Muscle layer of duodenum (tissue), 2 donors: ENCODE data around the gene GALNTL6.
A peak's percentile ranks its signal among the peaks of the same experiment; 100 is the strongest.
"Not testable (repeated sequence)": the region's sequence is repeated elsewhere in the genome, so short reads cannot be mapped to it uniquely, and the experiment has no call there.

ENCODE experiments used
- H3K27ac ChIP-seq: one replicate; pipeline ENCODE4 v1.7.0; 2013; ENCODE audit warnings: mild to moderate bottlenecking, low read length
- H3K27me3 ChIP-seq: one replicate; pipeline ENCODE4 v1.7.0; 2013; ENCODE audit warnings: low read depth, mild to moderate bottlenecking, control low read depth, low read length
- H3K36me3 ChIP-seq, 2 donors: one replicate each; pipeline ENCODE4 v1.7.0; 2013; ENCODE audit warnings: low read length in 2 of 2, control low read depth in 1 of 2, mild to moderate bottlenecking in 1 of 2; ENCODE audit not compliant: insufficient read depth in 2 of 2, control insufficient read depth in 1 of 2
- H3K4me1 ChIP-seq, 2 donors: one replicate each; pipeline ENCODE4 v1.7.0; 2013; ENCODE audit warnings: low read length in 2 of 2, mild to moderate bottlenecking in 2 of 2, control low read depth in 1 of 2, moderate library complexity in 1 of 2; ENCODE audit not compliant: insufficient read depth in 2 of 2, control insufficient read depth in 1 of 2
- H3K4me3 ChIP-seq, 2 donors: one replicate each; pipeline ENCODE4 v1.7.0; 2013; ENCODE audit warnings: low read length in 2 of 2, low read depth in 1 of 2, mild to moderate bottlenecking in 1 of 2
- H3K9me3 ChIP-seq, 2 donors: one replicate each; pipeline ENCODE4 v1.7.0; 2013; ENCODE audit warnings: low read length in 2 of 2, control low read depth in 1 of 2, mild to moderate bottlenecking in 1 of 2; ENCODE audit not compliant: control insufficient read depth in 1 of 2
- donor health status: healthy.

Gene GALNTL6

DNA sequence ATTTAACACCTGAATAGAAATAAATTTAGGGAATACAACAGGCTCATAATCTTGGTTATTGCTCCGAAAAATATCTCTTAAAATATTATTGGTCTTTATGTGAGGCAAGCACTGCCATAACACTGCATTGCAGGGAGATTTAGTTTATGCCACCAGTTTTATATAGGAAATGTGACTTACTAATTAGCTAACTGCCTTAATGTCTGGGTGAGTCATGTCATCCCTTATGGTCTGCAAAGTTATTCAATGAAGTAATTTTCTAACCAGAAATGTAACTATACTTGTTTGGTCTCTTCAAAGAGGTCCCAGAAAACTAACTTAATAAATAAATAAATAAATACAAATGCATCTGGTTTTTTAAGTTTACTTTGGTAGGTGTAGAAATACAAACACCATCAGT is 597.2 kb downstream of the GALNTL6 start:
- Histone ChIP-seq H3K36me3 (no peaks in the 10 kb centered on the region), H3K4me3 (no peak overlapping the region), H3K27me3 (no peaks in the 10 kb centered on the region), H3K4me1 (no peaks in the 10 kb centered on the region), H3K27ac (no peak overlapping the region), H3K9me3 (no peaks in the 10 kb centered on the region)

DNA sequence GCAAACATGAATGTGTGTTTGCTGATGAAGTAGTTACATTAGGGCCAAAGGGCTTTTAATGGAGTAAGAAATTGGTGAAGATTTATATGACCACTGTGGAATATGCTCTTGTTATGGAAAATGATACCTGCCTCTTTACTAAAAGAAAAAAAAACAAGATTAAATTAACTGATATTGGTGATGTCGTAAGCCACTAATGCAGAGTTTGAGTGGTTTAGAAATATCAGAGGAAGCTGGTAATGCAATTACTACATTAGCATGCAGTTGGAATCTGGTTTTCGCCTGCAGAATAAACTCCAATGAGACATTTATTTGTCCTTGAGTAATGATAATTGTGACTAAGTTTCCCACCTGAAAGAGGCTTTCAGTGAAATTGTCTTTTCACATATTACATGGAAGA is 597.9 kb downstream of the GALNTL6 start:
- H3K9me3 ChIP-seq: no peaks in the 10 kb centered on the region
- no peak overlapping the region for H3K4me3 ChIP-seq
- H3K27ac ChIP-seq: no peak overlapping the region
- H3K4me1 ChIP-seq: no peaks in the 10 kb centered on the region
- no peaks in the 10 kb centered on the region for H3K27me3 ChIP-seq
- H3K36me3 ChIP-seq: no peaks in the 10 kb centered on the region

DNA sequence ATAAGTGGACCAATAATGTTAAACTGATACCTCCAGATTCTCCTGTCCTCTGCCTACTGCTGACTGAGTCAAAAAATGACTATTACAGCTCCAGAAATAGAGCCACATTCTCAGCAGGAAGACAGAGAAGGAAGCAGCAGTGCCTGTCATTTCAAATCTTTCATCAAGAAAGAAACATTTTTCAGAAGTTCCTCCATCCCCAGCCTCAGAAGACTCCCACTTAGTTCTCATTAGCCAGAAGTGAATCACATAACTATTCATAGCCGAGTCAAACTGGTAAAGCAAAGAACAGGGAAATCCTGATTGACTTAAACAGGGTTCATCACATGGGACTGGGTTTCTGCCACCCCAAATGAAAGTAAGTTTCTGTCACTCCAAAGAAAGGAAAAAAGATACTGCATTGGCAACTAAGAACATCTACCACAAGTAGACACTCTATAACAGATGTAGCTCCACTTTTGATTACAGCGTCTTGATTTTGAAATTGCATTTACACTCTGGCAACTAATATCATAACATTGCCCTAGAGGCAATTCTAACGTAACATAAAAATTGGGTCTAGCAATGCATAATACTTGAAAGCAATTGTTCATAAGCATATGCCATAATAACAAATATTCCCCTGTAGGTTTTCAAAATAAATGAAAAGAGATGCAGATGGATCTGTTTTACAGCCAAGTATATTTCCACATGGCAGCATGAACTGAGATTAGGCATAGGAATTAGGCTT is 599.8 kb downstream of the GALNTL6 start:
- Histone ChIP-seq H3K4me3 (no peak overlapping the region), H3K36me3 (no peaks in the 10 kb centered on the region), H3K27ac (no peak overlapping the region), H3K9me3 (no peaks in the 10 kb centered on the region), H3K4me1 (no peaks in the 10 kb centered on the region), H3K27me3 (no peaks in the 10 kb centered on the region)

DNA sequence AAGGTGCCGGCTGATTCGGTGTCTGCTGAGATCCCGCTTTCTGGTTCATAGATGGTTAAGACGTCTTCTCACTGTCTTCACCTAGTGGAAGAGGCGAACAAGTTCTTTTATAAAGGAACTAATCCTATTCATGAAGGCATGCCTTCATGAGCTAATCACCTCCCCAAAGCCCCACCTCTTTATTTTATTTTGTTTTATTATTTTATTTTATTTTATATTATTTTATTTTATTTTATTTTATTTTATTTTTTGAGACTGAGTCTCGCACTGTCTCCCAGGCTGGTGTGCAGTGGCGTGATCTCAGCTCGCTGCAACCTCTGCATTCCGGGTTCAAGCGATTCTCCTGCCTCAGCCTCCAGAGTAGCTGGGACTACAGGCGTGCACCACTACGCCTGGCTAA is 615.8 kb downstream of the GALNTL6 start:
- not testable (repeated sequence) for H3K4me3 ChIP-seq, H3K36me3 ChIP-seq, H3K9me3 ChIP-seq, H3K27me3 ChIP-seq, H3K4me1 ChIP-seq, H3K27ac ChIP-seq

DNA sequence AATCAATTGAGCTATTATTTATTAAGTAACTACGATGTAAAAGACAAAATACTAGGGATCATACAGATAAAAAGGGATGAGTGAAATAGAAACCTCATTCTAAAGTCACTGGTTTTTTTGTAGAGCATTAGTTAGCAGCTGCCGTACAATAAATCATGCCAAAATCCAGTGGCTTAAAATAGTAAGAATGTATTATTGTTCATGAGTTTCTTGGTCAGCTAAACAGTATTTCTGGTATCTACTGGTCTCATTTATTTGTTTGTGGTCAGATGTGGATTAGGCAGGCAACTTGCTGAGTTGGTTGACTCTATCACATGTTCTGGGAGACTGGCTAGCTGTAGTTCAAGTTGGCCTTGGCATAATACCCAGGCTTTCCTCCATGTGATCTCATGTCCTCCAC is 667.3 kb downstream of the GALNTL6 start:
- no peak overlapping the region for H3K4me3 ChIP-seq
- H3K27me3 ChIP-seq: no peaks in the 10 kb centered on the region
- H3K9me3 ChIP-seq: peaks cover 0 to 3% of the 10 kb centered on the region in 2 donors

DNA sequence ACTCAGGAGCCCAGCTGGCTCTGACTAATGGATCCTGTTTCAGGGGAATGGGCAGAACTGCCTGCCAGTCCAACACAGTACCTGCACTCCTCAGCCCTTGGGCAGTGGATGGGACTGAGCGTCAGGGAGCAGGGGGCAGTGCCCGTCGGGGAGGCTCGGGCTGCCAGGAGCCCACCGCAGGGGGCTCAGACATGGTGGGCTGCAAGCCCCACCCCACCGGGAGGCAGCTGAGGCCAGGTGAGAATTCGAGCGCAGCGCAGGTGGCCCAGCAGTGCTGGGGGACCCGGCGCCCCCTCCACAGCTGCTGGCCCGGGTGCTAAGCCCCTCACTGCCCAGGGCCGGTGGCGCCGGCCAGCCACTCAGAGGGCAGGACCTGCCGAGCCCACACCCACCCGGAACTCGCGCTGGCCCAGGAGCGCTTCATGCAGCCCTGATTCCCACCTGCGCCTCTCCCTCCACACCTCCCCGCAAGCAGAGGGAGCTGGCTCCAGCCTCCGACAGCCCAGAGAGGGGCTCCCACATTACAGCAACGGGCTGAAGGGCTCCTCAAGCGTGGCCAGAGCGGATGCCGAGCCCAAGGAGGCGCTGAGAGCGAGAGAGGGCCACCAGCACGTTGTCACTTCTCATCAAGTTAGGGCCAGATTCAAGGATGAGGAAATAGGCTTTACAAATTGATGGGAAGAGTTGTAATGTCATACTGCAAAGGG is 668.8 kb downstream of the GALNTL6 start:
- Histone ChIP-seq H3K4me1 (no peaks in the 10 kb centered on the region), H3K36me3 (no peaks in the 10 kb centered on the region), H3K9me3 (peaks cover 0 to 3% of the 10 kb centered on the region in 2 donors), H3K27me3 (no peaks in the 10 kb centered on the region), H3K4me3 (peak overlapping the region in 1 of 2 donors; percentile 8), H3K27ac (no peak overlapping the region)

More for the DNA sequence above, 667.3 kb downstream of the GALNTL6 start:
- Histone ChIP-seq H3K36me3 (no peaks in the 10 kb centered on the region), H3K4me1 (no peaks in the 10 kb centered on the region), H3K27ac (no peak overlapping the region)

DNA sequence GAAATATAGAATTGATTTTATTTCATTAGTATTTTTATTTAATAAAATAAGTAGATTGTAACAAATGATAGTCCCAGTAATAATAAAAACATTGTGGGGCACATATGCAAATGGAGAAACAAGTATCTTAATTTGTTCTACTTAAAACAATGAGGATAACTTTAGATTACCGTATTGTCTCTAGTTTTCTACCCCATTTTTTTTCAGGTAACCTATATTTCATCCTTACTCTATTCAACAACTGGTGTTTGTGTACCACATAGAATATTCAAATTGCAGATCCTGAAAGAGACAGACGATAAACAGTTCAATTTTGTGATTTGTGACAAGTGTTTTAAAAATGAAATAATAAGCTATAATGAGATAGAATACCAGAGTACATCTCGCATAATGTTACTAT is 671.8 kb downstream of the GALNTL6 start:
- H3K27ac ChIP-seq: no peak overlapping the region
- no peak overlapping the region for H3K4me3 ChIP-seq
- no peaks in the 10 kb centered on the region for H3K4me1 ChIP-seq
- H3K27me3 ChIP-seq: no peaks in the 10 kb centered on the region
- peaks cover 0 to 3% of the 10 kb centered on the region in 2 donors for H3K9me3 ChIP-seq
- H3K36me3 ChIP-seq: no peaks in the 10 kb centered on the region

DNA sequence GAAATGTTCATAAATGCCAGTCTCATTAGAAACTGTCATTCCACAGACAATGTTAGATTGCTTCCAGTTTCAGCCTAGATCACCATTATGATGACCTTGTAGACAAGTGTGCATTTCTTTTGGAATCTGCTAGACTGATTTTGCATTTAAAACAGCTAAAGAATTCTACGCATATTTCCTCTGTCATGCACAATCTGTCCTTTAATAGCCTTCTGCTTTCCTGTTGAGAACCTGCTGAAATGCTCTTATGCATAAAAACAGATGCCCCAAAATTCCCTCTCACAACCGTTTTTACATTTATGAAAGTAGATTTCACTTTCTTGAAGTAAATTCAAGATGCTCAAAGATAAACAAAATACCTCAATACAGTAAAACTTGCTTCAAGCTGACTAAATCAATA is 673.3 kb downstream of the GALNTL6 start:
- Histone ChIP-seq H3K9me3 (peaks cover 0 to 3% of the 10 kb centered on the region in 2 donors), H3K27me3 (no peaks in the 10 kb centered on the region), H3K4me3 (no peak overlapping the region), H3K36me3 (no peaks in the 10 kb centered on the region), H3K27ac (no peak overlapping the region), H3K4me1 (no peaks in the 10 kb centered on the region)

DNA sequence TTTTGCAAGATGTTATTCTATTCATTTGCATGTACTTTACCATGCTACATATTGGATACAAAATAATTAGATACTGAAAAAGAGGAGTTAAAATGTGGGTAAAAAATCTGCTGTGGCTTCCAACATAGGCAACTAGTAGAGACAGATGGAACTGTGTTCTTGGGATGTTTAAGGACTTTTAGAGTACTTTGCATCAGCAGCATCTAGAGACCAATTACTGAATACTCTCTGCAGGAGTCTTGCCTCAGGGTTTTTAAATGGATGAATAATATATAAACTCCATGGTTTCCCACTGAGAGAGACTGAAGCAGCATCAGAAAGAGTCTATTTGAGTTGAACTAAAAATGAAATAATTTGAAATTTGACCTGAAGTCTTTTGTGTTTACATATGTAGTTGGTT is 676.7 kb downstream of the GALNTL6 start:
- Histone ChIP-seq H3K27me3 (no peaks in the 10 kb centered on the region), H3K4me3 (no peak overlapping the region), H3K4me1 (no peaks in the 10 kb centered on the region), H3K27ac (no peak overlapping the region), H3K36me3 (no peaks in the 10 kb centered on the region), H3K9me3 (no peaks in the 10 kb centered on the region)

DNA sequence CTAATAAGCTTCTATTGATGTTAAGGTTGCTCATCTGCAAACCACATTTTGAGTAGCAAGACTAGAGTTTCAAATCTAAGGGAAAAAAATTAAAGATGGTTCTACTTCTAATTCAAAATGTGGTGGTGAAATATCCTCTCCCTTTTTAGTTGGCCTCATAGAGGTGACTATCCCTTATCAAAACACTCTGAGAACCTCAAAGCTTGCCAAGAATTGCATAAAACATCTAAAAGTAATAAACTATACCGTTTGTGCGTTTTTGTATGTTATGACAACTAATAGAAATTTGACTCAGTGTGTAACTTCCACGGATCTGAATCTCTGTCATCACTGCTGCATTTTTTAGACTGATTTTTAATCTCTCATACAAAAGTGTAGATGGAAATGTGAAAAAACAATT is 682.6 kb downstream of the GALNTL6 start:
- Histone ChIP-seq H3K27ac (no peak overlapping the region), H3K9me3 (no peaks in the 10 kb centered on the region), H3K36me3 (no peaks in the 10 kb centered on the region), H3K4me1 (no peaks in the 10 kb centered on the region), H3K4me3 (no peak overlapping the region), H3K27me3 (no peaks in the 10 kb centered on the region)

DNA sequence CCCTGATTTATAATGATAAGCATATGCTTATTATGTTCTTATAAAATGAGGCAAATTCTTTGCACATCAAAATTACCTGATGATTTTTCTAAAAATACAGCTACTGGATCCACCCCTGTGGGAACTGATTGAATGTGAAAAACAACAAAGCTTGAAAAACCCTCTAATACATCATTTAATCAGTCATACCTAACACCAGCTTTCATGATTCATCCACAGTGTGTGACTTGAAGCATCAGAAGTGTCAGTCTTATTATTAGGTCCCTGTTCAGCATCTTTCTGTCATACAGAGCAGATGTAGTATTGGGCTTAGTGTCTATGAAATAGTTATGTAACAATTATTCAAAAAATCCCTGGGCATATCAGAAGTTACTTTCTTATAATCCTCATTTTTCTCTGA is 684.1 kb downstream of the GALNTL6 start:
- H3K27me3 ChIP-seq: no peaks in the 10 kb centered on the region
- no peaks in the 10 kb centered on the region for H3K9me3 ChIP-seq
- no peaks in the 10 kb centered on the region for H3K36me3 ChIP-seq
- no peak overlapping the region for H3K4me3 ChIP-seq
- H3K4me1 ChIP-seq: no peaks in the 10 kb centered on the region
- no peak overlapping the region for H3K27ac ChIP-seq

DNA sequence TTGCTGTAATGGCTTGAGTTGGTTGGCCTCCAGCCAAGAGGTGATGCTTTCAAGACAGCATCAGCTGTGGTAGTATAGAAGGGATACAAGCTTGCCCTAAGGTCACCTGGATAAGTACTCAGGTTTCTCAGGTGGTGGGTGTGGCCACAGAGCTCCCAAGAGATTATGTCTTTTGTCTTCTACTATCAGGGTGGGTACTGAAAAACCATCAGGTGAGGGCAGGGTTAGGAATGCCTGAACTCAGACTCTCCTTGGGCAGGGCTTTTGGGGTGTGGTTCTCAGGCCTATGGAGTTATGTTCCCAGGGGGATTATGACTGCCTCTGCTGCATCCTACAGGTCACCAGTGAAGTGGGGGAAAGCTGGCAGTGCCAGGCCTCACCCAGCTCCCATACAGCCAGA is 700.8 kb downstream of the GALNTL6 start:
- peaks cover 0 to 2% of the 10 kb centered on the region in 2 donors for H3K9me3 ChIP-seq
- no peaks in the 10 kb centered on the region for H3K36me3 ChIP-seq
- no peaks in the 10 kb centered on the region for H3K4me1 ChIP-seq
- no peak overlapping the region for H3K4me3 ChIP-seq
- H3K27ac ChIP-seq: no peak overlapping the region
- no peaks in the 10 kb centered on the region for H3K27me3 ChIP-seq
